Breast epithelium (tissue), 3 donors: ENCODE results near the gene TEAD1.

Experiments
- POLR2AphosphoS5 ChIP-seq, 3 donors: sonication (generic); formaldehyde crosslinking; IDR thresholded peaks; one replicate each; pipeline ENCODE4 v1.6.1; 2017; ENCODE audit warnings: antibody characterized with exemption in 3 of 3
- TF ChIP-seq, protein P1 (sequence below), 3 donors: fragments of 450-650 bp; IDR thresholded peaks; one replicate each; pipeline ENCODE4 v1.5.1; 2016 to 2017; ENCODE audit warnings: antibody characterized with exemption in 3 of 3, mild to moderate bottlenecking in 3 of 3, moderate library complexity in 3 of 3

DNA sequence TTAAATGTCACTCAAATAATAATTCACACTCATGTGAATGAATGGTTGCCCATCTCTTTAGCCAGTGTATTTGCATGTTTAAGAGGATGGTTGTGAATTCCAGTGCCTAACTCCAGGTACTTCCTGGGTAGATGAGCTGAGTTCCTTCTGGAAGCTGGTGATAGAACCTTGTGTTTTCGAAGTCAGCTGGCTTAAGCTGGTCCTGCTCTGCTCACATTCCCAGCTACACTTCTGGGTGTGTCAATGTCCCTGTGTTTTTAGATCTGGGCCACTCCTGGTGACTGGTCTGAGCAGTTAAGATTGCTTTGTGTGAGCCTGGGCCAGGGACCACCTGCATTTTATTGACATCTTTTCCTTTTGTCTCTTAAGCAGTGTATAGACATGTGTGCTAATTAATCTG lies 10.6 kb downstream of the TEAD1 start:
- TF ChIP-seq, protein P1, sequence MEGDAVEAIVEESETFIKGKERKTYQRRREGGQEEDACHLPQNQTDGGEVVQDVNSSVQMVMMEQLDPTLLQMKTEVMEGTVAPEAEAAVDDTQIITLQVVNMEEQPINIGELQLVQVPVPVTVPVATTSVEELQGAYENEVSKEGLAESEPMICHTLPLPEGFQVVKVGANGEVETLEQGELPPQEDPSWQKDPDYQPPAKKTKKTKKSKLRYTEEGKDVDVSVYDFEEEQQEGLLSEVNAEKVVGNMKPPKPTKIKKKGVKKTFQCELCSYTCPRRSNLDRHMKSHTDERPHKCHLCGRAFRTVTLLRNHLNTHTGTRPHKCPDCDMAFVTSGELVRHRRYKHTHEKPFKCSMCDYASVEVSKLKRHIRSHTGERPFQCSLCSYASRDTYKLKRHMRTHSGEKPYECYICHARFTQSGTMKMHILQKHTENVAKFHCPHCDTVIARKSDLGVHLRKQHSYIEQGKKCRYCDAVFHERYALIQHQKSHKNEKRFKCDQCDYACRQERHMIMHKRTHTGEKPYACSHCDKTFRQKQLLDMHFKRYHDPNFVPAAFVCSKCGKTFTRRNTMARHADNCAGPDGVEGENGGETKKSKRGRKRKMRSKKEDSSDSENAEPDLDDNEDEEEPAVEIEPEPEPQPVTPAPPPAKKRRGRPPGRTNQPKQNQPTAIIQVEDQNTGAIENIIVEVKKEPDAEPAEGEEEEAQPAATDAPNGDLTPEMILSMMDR (IDR thresholded peaks at IDR 0.05) = no peak
- no peak for TF ChIP-seq POLR2AphosphoS5 (IDR thresholded peaks at IDR 0.05)
